HCT116 (cell line): ENCODE measurements around the gene FAXC. TPM values are rescaled to one million over a fixed set of nuclear protein-coding genes. Genes with fewer than 3 reads are reported as not detected.

Experiments used
- ATAC-seq: fragments of 200-7000 bp; cut with Tn5 transposase; 2 replicates; pipeline ENCODE4 v1.9.1; 2020; ENCODE audit warnings: mild to moderate bottlenecking, moderate library complexity
- BruUV-seq: library from RNA; stranded (reverse); fragments of 400-500 nt; replicated peaks from 2 replicates; lab custom pipeline; 2021; lab: Mats Ljungman, UMichigan
- CTCF ChIA-PET: fragments of 300-600 bp; sonication (Branson Sonifier 250); formaldehyde crosslinking; loops from one replicate; lab custom pipeline; 2021; ENCODE audit warnings: antibody characterized with exemption; lab: Charles Lee
- POLR2A ChIA-PET: fragments of 300-600, 350-600 bp; sonication (Branson Sonifier 250); formaldehyde crosslinking; loops from one replicate; lab custom pipeline; 2021; ENCODE audit warnings: antibody characterized with exemption; lab: Charles Lee
- RAD21 ChIA-PET, 2 experiments: fragments of 300-600 bp; sonication (Branson Sonifier 250); formaldehyde crosslinking; loops; one replicate each; lab custom pipeline; 2023; ENCODE audit warnings: low total read pairs in 2 of 2; ENCODE audit not compliant: uncharacterized antibody in 2 of 2, unreplicated experiment in 2 of 2, low non-redundant PET in 1 of 2; lab: Charles Lee
- DNase-seq: peaks from one replicate; pipeline ENCODE4 v3.0.0-alpha.2; 2010; ENCODE audit warnings: low read depth, low spot score
- H2AFZ ChIP-seq: fragments of 200-600 bp; shearing (Covaris generic), sonication (generic); 2 replicates; pipeline ENCODE4 v1.6.1; 2017; ENCODE audit warnings: low read depth, mixed run types, mixed read lengths, antibody characterized with exemption, low read length; ENCODE audit not compliant: poor library complexity, severe bottlenecking
- H3K27ac ChIP-seq: 2 replicates; pipeline ENCODE4 v1.5.1; 2012; ENCODE audit warnings: low read depth, low read length
- H3K27me3 ChIP-seq: fragments of 200-600 bp; sonication (generic); 2 replicates; pipeline ENCODE4 v1.6.1; 2016; ENCODE audit warnings: mixed run types, low read length, mixed read lengths; ENCODE audit not compliant: insufficient read depth
- H3K36me3 ChIP-seq, 2 experiments: fragments of 200-500 bp in 1 of 2; fragments of 200-600 bp in 1 of 2; sonication (Bioruptor generic) in 1 of 2; sonication (generic) in 1 of 2; 2 replicates each; pipeline versions ENCODE4 v1.5.1 to v1.6.1; 2014 to 2016; ENCODE audit warnings: low read length in 2 of 2, inconsistent platforms in 1 of 2, mixed read lengths in 1 of 2, mixed run types in 1 of 2; ENCODE audit not compliant: insufficient read depth in 2 of 2, control insufficient read depth in 1 of 2
- H3K4me1 ChIP-seq, 2 experiments: fragments of 200-600 bp in 1 of 2; sonication (generic) in 1 of 2; 2 replicates each; pipeline versions ENCODE4 v1.5.1 to v1.6.1; 2012 to 2017; ENCODE audit warnings: low read length in 2 of 2, inconsistent platforms in 1 of 2, mild to moderate bottlenecking in 1 of 2, mixed read lengths in 1 of 2, mixed run types in 1 of 2, moderate library complexity in 1 of 2; ENCODE audit not compliant: insufficient read depth in 2 of 2, control insufficient read depth in 1 of 2
- H3K4me2 ChIP-seq: fragments of 200-600 bp; sonication (generic); 2 replicates; pipeline ENCODE4 v1.6.1; 2017; ENCODE audit warnings: mixed run types, low read length, mixed read lengths
- H3K4me3 ChIP-seq, 2 experiments: fragments of 200-600 bp in 1 of 2; sonication (generic) in 1 of 2; replicated peaks in 1 of 2; 2 replicates each; pipeline ENCODE4 v1.5.1; 2011 to 2016; ENCODE audit warnings: low read length in 2 of 2, control low read depth in 1 of 2, low read depth in 1 of 2, mild to moderate bottlenecking in 1 of 2, mixed read lengths in 1 of 2, mixed run types in 1 of 2
- H3K79me2 ChIP-seq: fragments of 200-600 bp; sonication (generic); 2 replicates; pipeline ENCODE4 v1.6.1; 2017; ENCODE audit warnings: mild to moderate bottlenecking, mixed run types, low read length, moderate library complexity, mixed read lengths; ENCODE audit not compliant: insufficient read depth
- H3K9ac ChIP-seq: fragments of 200-600 bp; sonication (generic); 2 replicates; pipeline ENCODE4 v1.6.1; 2016; ENCODE audit warnings: low read length, mixed read lengths
- H3K9me2 ChIP-seq: fragments of 200-600 bp; sonication (generic), shearing (Covaris generic); 2 replicates; pipeline ENCODE4 v1.6.1; 2017; ENCODE audit warnings: mixed run types, mild to moderate bottlenecking, moderate library complexity; ENCODE audit not compliant: insufficient read depth
- H3K9me3 ChIP-seq, 2 experiments: fragments of 200-500 bp in 1 of 2; fragments of 200-600 bp in 1 of 2; sonication (Bioruptor generic) in 1 of 2; sonication (generic) in 1 of 2; 2 replicates each; pipeline ENCODE4 v1.6.1; 2014 to 2017; ENCODE audit warnings: low read length in 2 of 2, mixed read lengths in 2 of 2, inconsistent platforms in 1 of 2, low read depth in 1 of 2, mild to moderate bottlenecking in 1 of 2, mixed run types in 1 of 2, moderate library complexity in 1 of 2; ENCODE audit not compliant: control insufficient read depth in 1 of 2, insufficient read depth in 1 of 2
- H4K20me1 ChIP-seq: fragments of 200-600 bp; sonication (generic), shearing (Covaris generic); 2 replicates; pipeline ENCODE4 v1.6.1; 2017; ENCODE audit warnings: mixed run types, mild to moderate bottlenecking, moderate library complexity; ENCODE audit not compliant: insufficient read depth
- CEBPB ChIP-seq: IDR thresholded peaks from 2 replicates; pipeline ENCODE4 v1.6.1; 2012; ENCODE audit warnings: low read depth
- ELF1 ChIP-seq: IDR thresholded peaks from 2 replicates; pipeline ENCODE4 v1.6.1; 2012; ENCODE audit warnings: low read depth, borderline replicate concordance
- EZH2 ChIP-seq: fragments of 200-600 bp; sonication (generic); IDR thresholded peaks from 2 replicates; pipeline ENCODE4 v1.6.1; 2017; ENCODE audit warnings: antibody characterized with exemption, mixed run types
- EZH2phosphoT487 ChIP-seq: fragments of 200-600 bp; IDR thresholded peaks from 2 replicates; pipeline ENCODE4 v1.6.1; 2018; ENCODE audit warnings: antibody characterized with exemption, borderline replicate concordance
- RAD21 ChIP-seq: IDR thresholded peaks from 2 replicates; pipeline ENCODE4 v1.6.1; 2012; ENCODE audit warnings: low read depth, mild to moderate bottlenecking
- SIN3A ChIP-seq: IDR thresholded peaks from 2 replicates; pipeline ENCODE4 v1.6.1; 2012; ENCODE audit warnings: low read depth
- SP1 ChIP-seq: IDR thresholded peaks from 2 replicates; pipeline ENCODE4 v1.6.1; 2012; ENCODE audit warnings: low read depth
- SRF ChIP-seq: IDR thresholded peaks from 2 replicates; pipeline ENCODE4 v1.6.1; 2012; ENCODE audit warnings: low read depth
- intact Hi-C: fragments of 100-400 bp; cut with micrococcal nuclease; formaldehyde crosslinking; loops from 2 replicates; pipeline ENCODE4 v1.10.0; 2022
- total RNA-seq: library from RNA; stranded (reverse); gene quantifications from one replicate; pipeline ENCODE4 v1.2.1, GENCODE V29; 2021; ENCODE audit not compliant: unreplicated experiment
- TF ChIP-seq, protein P1 (sequence below): IDR thresholded peaks from 2 replicates; pipeline ENCODE4 v1.6.1; 2012; ENCODE audit warnings: low read depth
- TF ChIP-seq, protein P2 (sequence below), 3 experiments: fragments of 200-600 bp in 1 of 3; sonication (generic) in 1 of 3; IDR thresholded peaks in 2 of 3; conservative IDR thresholded peaks in 1 of 3; 2 replicates each; pipeline ENCODE4 v1.5.1; 2012 to 2017; ENCODE audit warnings: low read depth in 2 of 3, low read length in 2 of 3, antibody characterized with exemption in 1 of 3, borderline replicate concordance in 1 of 3, control low read depth in 1 of 3, mild to moderate bottlenecking in 1 of 3, mixed read lengths in 1 of 3, mixed run types in 1 of 3, moderate library complexity in 1 of 3; ENCODE audit not compliant: insufficient read depth in 1 of 3

The FAXC gene
- total RNA-seq, 1 experiment from 2014 or later: 4.7 TPM

DNA sequence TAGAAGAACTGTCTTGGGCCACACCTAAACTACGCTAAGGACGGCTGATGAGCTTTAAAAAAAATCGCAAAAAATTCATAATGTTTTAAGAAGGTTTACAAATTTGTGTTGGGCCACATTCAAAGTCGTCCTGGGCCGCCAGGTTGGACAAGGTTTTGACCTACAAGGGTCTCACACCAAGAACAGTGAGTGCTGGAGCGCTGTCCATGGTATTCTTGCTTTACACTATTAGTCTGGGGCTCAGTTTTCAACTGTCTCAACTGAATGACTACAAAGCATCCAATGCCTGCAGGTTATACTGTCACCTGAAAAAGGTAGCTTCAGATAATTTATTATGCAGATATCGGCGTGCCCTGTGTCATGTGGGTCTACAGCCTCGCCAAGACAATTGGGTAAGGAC lies 3.7 kb upstream of the FAXC start:
- Histone ChIP-seq H3K4me3 (no peak overlapping the region), H3K9me2 (no peaks in the 10 kb centered on the region), H3K27ac (no peak overlapping the region), H3K36me3 (no peaks in the 10 kb centered on the region), H3K79me2 (no peaks in the 10 kb centered on the region), H3K4me2 (no peak overlapping the region), H3K4me1 (peaks cover 8 to 19% of the 10 kb centered on the region in 2 experiments; a peak in 3 of 4 replicates), H3K27me3 (no peaks in the 10 kb centered on the region), H3K9me3 (no peaks in the 10 kb centered on the region), H3K9ac (no peak overlapping the region), H2AFZ (no peak overlapping the region), H4K20me1 (no peaks in the 10 kb centered on the region)
- ATAC-seq: no peak
- ChIA-PET CTCF (no interaction called here), POLR2A (interaction anchor here (0.7 kb wide), 1 partner anchor 41 kb away, joined by 3 read pairs; the partner anchor contains the start of gene COQ3), RAD21 (no interaction called here)
- no peak for DNase-seq
- BruUV-seq: no TSS peak
- TF ChIP-seq, protein P1, sequence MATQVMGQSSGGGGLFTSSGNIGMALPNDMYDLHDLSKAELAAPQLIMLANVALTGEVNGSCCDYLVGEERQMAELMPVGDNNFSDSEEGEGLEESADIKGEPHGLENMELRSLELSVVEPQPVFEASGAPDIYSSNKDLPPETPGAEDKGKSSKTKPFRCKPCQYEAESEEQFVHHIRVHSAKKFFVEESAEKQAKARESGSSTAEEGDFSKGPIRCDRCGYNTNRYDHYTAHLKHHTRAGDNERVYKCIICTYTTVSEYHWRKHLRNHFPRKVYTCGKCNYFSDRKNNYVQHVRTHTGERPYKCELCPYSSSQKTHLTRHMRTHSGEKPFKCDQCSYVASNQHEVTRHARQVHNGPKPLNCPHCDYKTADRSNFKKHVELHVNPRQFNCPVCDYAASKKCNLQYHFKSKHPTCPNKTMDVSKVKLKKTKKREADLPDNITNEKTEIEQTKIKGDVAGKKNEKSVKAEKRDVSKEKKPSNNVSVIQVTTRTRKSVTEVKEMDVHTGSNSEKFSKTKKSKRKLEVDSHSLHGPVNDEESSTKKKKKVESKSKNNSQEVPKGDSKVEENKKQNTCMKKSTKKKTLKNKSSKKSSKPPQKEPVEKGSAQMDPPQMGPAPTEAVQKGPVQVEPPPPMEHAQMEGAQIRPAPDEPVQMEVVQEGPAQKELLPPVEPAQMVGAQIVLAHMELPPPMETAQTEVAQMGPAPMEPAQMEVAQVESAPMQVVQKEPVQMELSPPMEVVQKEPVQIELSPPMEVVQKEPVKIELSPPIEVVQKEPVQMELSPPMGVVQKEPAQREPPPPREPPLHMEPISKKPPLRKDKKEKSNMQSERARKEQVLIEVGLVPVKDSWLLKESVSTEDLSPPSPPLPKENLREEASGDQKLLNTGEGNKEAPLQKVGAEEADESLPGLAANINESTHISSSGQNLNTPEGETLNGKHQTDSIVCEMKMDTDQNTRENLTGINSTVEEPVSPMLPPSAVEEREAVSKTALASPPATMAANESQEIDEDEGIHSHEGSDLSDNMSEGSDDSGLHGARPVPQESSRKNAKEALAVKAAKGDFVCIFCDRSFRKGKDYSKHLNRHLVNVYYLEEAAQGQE: peak; percentile 64
- no peak for TF ChIP-seq RAD21
- intact Hi-C loops: no loop called here

DNA sequence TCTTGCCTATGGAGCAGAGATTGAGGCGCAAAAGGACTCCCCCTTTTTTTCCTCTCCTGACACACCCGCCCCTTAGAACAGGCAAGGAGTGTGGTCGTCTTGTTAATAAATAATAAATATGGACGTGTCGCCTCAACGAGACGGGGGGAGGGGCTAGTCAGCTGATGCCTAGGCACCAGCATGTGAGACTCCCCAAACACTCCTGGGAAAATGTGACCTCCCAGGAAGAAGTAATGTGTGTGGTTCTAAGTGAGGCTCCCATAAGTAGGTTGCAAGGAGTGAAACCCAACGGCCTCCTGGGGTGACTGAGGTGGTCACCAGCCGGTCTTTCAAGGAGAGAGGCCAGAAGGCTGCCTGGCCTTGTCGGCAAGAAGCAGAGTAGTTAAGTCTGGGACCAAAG lies 1.1 kb upstream of the FAXC start:
- peak overlapping the region; percentile 100 for H2AFZ ChIP-seq
- H3K79me2 ChIP-seq: no peaks in the 10 kb centered on the region
- H3K9me2 ChIP-seq: no peaks in the 10 kb centered on the region
- H3K36me3 ChIP-seq: no peaks in the 10 kb centered on the region
- no TSS peak for BruUV-seq
- H3K4me1 ChIP-seq: peaks cover 8 to 19% of the 10 kb centered on the region in 2 experiments; a peak in 3 of 4 replicates
- ChIA-PET CTCF (interaction anchor here (0.6 to 1.7 kb wide), 2 partner anchors 16 to 43 kb away, joined by 3 to 10 read pairs; partner anchors contain the start of gene COQ3), POLR2A (interaction anchor here (1.4 kb wide), 1 partner anchor 43 kb away, joined by 4 read pairs; the partner anchor contains the start of gene COQ3), RAD21 (no interaction called here)
- H3K9ac ChIP-seq: peak overlapping the region; percentile 59; the same call in 1 of the 2 replicates
- peak overlapping the region; percentile 89 for H3K4me2 ChIP-seq
- no peaks in the 10 kb centered on the region for H4K20me1 ChIP-seq
- no peaks in the 10 kb centered on the region for H3K9me3 ChIP-seq
- no peaks in the 10 kb centered on the region for H3K27me3 ChIP-seq
- no peak for DNase-seq
- intact Hi-C loops: no loop called here
- no peak; the same call in 1 of the 2 replicates for ATAC-seq
- peak overlapping the region; percentile 51 to 67 for H3K4me3 ChIP-seq
- H3K27ac ChIP-seq: no peak overlapping the region
- TF ChIP-seq, protein P2, sequence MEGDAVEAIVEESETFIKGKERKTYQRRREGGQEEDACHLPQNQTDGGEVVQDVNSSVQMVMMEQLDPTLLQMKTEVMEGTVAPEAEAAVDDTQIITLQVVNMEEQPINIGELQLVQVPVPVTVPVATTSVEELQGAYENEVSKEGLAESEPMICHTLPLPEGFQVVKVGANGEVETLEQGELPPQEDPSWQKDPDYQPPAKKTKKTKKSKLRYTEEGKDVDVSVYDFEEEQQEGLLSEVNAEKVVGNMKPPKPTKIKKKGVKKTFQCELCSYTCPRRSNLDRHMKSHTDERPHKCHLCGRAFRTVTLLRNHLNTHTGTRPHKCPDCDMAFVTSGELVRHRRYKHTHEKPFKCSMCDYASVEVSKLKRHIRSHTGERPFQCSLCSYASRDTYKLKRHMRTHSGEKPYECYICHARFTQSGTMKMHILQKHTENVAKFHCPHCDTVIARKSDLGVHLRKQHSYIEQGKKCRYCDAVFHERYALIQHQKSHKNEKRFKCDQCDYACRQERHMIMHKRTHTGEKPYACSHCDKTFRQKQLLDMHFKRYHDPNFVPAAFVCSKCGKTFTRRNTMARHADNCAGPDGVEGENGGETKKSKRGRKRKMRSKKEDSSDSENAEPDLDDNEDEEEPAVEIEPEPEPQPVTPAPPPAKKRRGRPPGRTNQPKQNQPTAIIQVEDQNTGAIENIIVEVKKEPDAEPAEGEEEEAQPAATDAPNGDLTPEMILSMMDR (IDR thresholded peaks at IDR 0.05 in 2 of 3, conservative IDR thresholded peaks at IDR 0.05 in 1 of 3; ENCODE audit: borderline replicate concordance in 1 of 3, insufficient read depth in 1 of 3, low read depth in 2 of 3, low read length in 2 of 3): no peak
- TF ChIP-seq EZH2: no peak
- no peak for TF ChIP-seq CEBPB
- no peak for TF ChIP-seq SP1
- TF ChIP-seq, protein P1: no peak
- no peak for TF ChIP-seq ELF1
- no peak for TF ChIP-seq EZH2phosphoT487
- TF ChIP-seq SIN3A: no peak
- no peak for TF ChIP-seq SRF
